Tibial nerve (tissue), 4 donors: ENCODE measurements around the gene CD55. TPM values are rescaled to one million over a fixed set of nuclear protein-coding genes. Genes with fewer than 3 reads are reported as not detected.
A peak's percentile ranks its signal among the peaks of the same experiment; 100 is the strongest.

Source experiments
- DNase-seq, 2 donors: peaks; one replicate each; pipeline ENCODE4 v3.0.0-alpha.2; 2019; ENCODE audit warnings: low spot score in 2 of 2
- H3K27ac ChIP-seq, 4 donors: fragments of 200-600 bp; sonication (generic) in 3 of 4; one replicate each; pipeline ENCODE4 v1.5.1; 2017 to 2019; ENCODE audit warnings: mild to moderate bottlenecking in 1 of 4
- H3K27me3 ChIP-seq, 2 donors: fragments of 200-600 bp; sonication (generic) in 1 of 2; one replicate each; pipeline versions ENCODE4 v1.5.1 to v1.6.0; 2017 to 2019
- H3K36me3 ChIP-seq, 3 donors: fragments of 200-600 bp; sonication (generic); one replicate each; pipeline ENCODE4 v1.5.1; 2018 to 2019
- H3K4me1 ChIP-seq, 4 donors: fragments of 200-600 bp; sonication (generic) in 3 of 4; one replicate each; pipeline ENCODE4 v1.5.1; 2017 to 2019
- H3K4me3 ChIP-seq, 4 donors: fragments of 200-600 bp; sonication (generic) in 3 of 4; one replicate each; pipeline ENCODE4 v1.5.1; 2017 to 2019; ENCODE audit warnings: mild to moderate bottlenecking in 1 of 4, moderate library complexity in 1 of 4
- H3K9me3 ChIP-seq, 4 donors: fragments of 200-600 bp; sonication (generic) in 3 of 4; one replicate each; pipeline ENCODE4 v1.5.1; 2017 to 2019
- EP300 ChIP-seq, 2 donors: sonication (generic); formaldehyde crosslinking; IDR thresholded peaks; one replicate each; pipeline ENCODE4 v1.6.1; 2017; ENCODE audit warnings: antibody characterized with exemption in 2 of 2, mild to moderate bottlenecking in 1 of 2
- POLR2A ChIP-seq, 2 donors: fragments of 450-650 bp; IDR thresholded peaks; one replicate each; pipeline ENCODE4 v1.6.1; 2017; ENCODE audit warnings: antibody characterized with exemption in 2 of 2, mild to moderate bottlenecking in 2 of 2, moderate library complexity in 2 of 2
- WGBS, 2 donors: methylation state at CpG; one replicate each; pipeline ENCODE4 v1.1.5; 2018; 5-methylcytosine and 5-hydroxymethylcytosine counted together
- total RNA-seq, 4 donors: library from RNA; depleted of rRNA; stranded (reverse); fragments of >200 nt; gene quantifications; one replicate each; pipeline ENCODE4 v1.1.0, GENCODE V29; 2016
- TF ChIP-seq, protein P1 (sequence below), 5 experiments: fragments of 200-600 bp in 3 of 5; fragments of 450-650 bp in 2 of 5; sonication (generic) in 3 of 5; IDR thresholded peaks; one replicate each; pipeline ENCODE4 v1.5.1; 2016 to 2019; ENCODE audit warnings: antibody characterized with exemption in 5 of 5, mild to moderate bottlenecking in 3 of 5, moderate library complexity in 2 of 5

The CD55 gene
- total RNA-seq, 4 donors from 2014 or later: 60.8 to 94.2 (median 89.6) TPM

DNA sequence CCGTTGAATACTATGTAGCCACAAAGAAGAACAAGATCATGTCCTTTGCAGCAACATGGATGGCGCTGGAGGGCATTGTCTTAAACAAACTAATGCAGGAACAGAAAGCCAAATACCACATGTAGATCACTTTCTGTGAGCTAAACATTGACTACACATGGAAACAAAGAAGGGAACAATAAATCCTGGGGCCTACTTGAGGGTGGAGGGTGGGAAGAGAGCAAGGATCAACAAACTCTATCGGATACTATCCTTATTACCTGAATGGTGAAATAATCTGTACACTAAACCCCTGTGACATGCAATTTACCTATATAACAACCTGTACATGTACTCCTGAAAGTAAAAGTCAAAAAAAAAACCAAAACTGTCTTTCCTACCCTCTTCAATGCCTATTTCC, 40.8 kb upstream of the CD55 start:
- no peaks in the 10 kb centered on the region for H3K36me3 ChIP-seq
- no peak overlapping the region for H3K27ac ChIP-seq
- no peaks in the 10 kb centered on the region for H3K9me3 ChIP-seq
- no peak overlapping the region for H3K4me3 ChIP-seq
- TF ChIP-seq, protein P1, sequence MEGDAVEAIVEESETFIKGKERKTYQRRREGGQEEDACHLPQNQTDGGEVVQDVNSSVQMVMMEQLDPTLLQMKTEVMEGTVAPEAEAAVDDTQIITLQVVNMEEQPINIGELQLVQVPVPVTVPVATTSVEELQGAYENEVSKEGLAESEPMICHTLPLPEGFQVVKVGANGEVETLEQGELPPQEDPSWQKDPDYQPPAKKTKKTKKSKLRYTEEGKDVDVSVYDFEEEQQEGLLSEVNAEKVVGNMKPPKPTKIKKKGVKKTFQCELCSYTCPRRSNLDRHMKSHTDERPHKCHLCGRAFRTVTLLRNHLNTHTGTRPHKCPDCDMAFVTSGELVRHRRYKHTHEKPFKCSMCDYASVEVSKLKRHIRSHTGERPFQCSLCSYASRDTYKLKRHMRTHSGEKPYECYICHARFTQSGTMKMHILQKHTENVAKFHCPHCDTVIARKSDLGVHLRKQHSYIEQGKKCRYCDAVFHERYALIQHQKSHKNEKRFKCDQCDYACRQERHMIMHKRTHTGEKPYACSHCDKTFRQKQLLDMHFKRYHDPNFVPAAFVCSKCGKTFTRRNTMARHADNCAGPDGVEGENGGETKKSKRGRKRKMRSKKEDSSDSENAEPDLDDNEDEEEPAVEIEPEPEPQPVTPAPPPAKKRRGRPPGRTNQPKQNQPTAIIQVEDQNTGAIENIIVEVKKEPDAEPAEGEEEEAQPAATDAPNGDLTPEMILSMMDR (IDR thresholded peaks at IDR 0.05): no peak
- no peak for TF ChIP-seq POLR2A (IDR thresholded peaks at IDR 0.05)
- TF ChIP-seq EP300 (IDR thresholded peaks at IDR 0.05): no peak
- 93 to 95% methylated on average over 3 of the region's 3 CpGs for WGBS, 2 donors
- H3K4me1 ChIP-seq: peaks cover 0 to 19% (median 2%) of the 10 kb centered on the region in 4 donors
- no peaks in the 10 kb centered on the region for H3K27me3 ChIP-seq
- no peak for DNase-seq

DNA sequence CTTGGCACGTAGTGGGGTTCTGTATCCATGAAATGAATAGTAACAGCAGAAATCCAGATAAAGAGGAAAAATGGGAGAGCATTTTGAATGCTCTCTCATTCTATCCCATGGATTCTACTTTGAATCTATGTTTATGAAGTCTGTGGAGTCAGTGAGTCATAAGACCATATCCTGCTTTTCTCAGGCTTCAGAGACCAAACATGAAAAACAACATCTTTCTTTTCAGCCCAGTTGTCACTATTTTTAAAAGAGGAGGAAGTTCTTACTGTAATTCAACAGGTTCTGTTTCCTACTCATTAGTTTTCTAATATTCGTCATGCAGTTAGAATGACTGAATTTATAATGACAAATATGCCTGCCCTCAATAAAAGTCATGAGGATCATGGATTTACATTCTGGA, 39.4 kb upstream of the CD55 start:
- H3K27ac ChIP-seq: peak overlapping the region in 2 of 4 donors; percentile 0 to 36
- peaks cover 0 to 32% (median 2%) of the 10 kb centered on the region in 4 donors for H3K4me1 ChIP-seq
- no peaks in the 10 kb centered on the region for H3K36me3 ChIP-seq
- DNase-seq: no peak
- TF ChIP-seq, protein P1 (IDR thresholded peaks at IDR 0.05): no peak
- TF ChIP-seq POLR2A (IDR thresholded peaks at IDR 0.05): no peak
- TF ChIP-seq EP300 (IDR thresholded peaks at IDR 0.05): no peak
- H3K4me3 ChIP-seq: no peak overlapping the region
- no peaks in the 10 kb centered on the region for H3K27me3 ChIP-seq
- no peaks in the 10 kb centered on the region for H3K9me3 ChIP-seq
- WGBS, 2 donors: 72 to 78% methylated on average over 2 of the region's 2 CpGs

DNA sequence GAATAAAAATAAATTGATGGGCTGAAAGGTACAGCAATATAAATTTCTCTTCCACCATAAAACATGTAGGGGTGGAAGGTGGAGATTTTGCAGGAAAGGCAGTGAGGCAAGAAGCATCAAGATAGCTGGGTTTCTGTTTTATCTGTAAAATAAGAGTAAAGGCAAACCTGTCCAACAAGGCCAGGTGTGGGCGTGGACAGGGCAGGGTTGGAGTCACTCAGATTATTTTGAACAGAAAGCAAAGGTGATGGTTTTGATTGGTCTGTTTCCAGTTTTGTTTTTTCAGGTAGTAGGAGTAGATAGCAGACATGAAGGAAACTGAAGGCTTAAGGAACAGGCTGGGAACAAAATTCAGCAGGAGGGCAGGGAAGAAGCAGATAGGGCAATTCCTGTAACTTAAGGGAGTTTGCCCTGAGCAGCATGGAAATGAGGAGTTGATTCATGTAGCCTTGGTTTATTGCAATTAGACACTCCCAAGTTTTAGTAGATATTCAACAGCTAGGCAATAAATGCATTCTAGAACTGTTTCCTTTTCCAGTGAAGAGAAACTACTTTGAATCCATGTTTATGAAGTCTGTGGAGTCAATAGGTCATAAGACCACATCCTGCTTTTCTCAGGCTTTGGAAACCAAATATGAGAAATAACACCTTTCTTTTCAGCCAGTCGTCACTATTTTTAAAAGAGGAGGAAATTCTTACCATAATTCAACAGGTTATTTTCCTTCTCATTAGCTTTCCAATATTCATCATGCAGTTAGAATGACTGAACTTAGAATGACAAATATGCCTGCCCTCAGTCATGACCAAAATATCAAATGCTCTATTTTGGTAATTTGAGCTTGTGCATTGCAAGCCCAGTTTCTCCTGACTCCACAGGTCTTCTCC, 38.7 kb upstream of the CD55 start:
- no peak for DNase-seq
- H3K27ac ChIP-seq: peak overlapping the region in 2 of 4 donors; percentile 2 to 36
- no peaks in the 10 kb centered on the region for H3K36me3 ChIP-seq
- TF ChIP-seq POLR2A (IDR thresholded peaks at IDR 0.05) (no peak), EP300 (IDR thresholded peaks at IDR 0.05) (no peak)
- TF ChIP-seq, protein P1 (IDR thresholded peaks at IDR 0.05): no peak
- H3K4me3 ChIP-seq: no peak overlapping the region
- H3K27me3 ChIP-seq: no peaks in the 10 kb centered on the region
- H3K4me1 ChIP-seq: peaks cover 0 to 39% (median 2%) of the 10 kb centered on the region in 4 donors
- WGBS, 2 donors: 53 to 65% methylated on average over 2 of the region's 2 CpGs
- no peaks in the 10 kb centered on the region for H3K9me3 ChIP-seq

DNA sequence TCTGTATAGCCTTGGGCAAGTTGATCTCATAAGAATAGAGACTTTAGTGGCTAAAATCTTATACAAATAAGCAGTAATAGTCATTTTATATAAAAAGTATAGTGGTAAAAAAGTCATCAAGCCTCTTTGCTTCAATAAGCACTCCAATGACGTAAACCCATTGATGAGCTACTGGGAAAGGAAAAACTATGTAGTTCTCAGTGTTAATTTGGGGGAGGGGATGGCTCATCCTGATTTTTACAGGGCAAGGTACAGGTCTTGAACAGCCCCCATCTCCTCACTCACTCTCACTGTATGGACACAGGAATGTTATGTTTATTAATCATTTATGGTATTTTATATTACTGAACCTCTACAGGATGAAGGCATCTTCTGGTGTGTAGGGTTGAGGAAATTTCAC, 38.1 kb upstream of the CD55 start:
- Histone ChIP-seq H3K27ac (peak overlapping the region in 2 of 4 donors; percentile 2 to 36), H3K27me3 (no peaks in the 10 kb centered on the region)

More for the DNA sequence above, 38.1 kb upstream of the CD55 start:
- TF ChIP-seq POLR2A (IDR thresholded peaks at IDR 0.05) (no peak), EP300 (IDR thresholded peaks at IDR 0.05) (no peak)
- TF ChIP-seq, protein P1 (IDR thresholded peaks at IDR 0.05): no peak
- H3K4me1 ChIP-seq: peaks cover 0 to 45% (median 2%) of the 10 kb centered on the region in 4 donors
- no peak overlapping the region for H3K4me3 ChIP-seq
- no peaks in the 10 kb centered on the region for H3K36me3 ChIP-seq
- H3K9me3 ChIP-seq: no peaks in the 10 kb centered on the region
- WGBS, 2 donors: 97% methylated on average over 1 of the region's 1 CpG
- DNase-seq: no peak
